Fibroblast of lung (primary cell): Measurements from ENCODE around the gene PRSS21. TPM values are rescaled to one million over a fixed set of nuclear protein-coding genes. Genes with fewer than 3 reads are reported as not detected.

Experiments used
- DNase-seq, 2 donors: peaks; one replicate each; pipeline versions ENCODE4 v3.0.0 to v3.0.0-alpha.2; 2010; ENCODE audit warnings: low read depth in 2 of 2
- H2AFZ ChIP-seq: 2 replicates; pipeline ENCODE4 v1.5.1; 2012; ENCODE audit warnings: low read length, control low read depth, inconsistent platforms
- H3K27ac ChIP-seq: 2 replicates; pipeline ENCODE4 v1.5.1; 2011; ENCODE audit warnings: low read length, control low read depth; ENCODE audit not compliant: insufficient read depth
- H3K27me3 ChIP-seq: 2 replicates; pipeline ENCODE4 v1.5.1; 2011; ENCODE audit warnings: mild to moderate bottlenecking, low read length; ENCODE audit not compliant: control insufficient read depth, insufficient read depth
- H3K36me3 ChIP-seq: 2 replicates; pipeline ENCODE4 v1.5.1; 2011; ENCODE audit warnings: low read length; ENCODE audit not compliant: control insufficient read depth, insufficient read depth
- H3K4me1 ChIP-seq: 2 replicates; pipeline ENCODE4 v1.5.1; 2011; ENCODE audit warnings: low read length; ENCODE audit not compliant: control insufficient read depth, insufficient read depth; ENCODE audit errors: extremely low read depth
- H3K4me2 ChIP-seq: 2 replicates; pipeline ENCODE4 v1.5.1; 2011; ENCODE audit warnings: low read length, control low read depth; ENCODE audit not compliant: insufficient read depth; ENCODE audit errors: extremely low read depth
- H3K4me3 ChIP-seq, 4 experiments: fragments of 200-600 bp in 1 of 4; sonication (generic) in 1 of 4; replicated peaks in 1 of 4; 2 replicates each; pipeline ENCODE4 v1.5.1; 2011 to 2016; ENCODE audit warnings: low read length in 4 of 4, low read depth in 3 of 4, mild to moderate bottlenecking in 3 of 4, control low read depth in 2 of 4, inconsistent platforms in 1 of 4, mixed read lengths in 1 of 4; ENCODE audit not compliant: insufficient read depth in 1 of 4; ENCODE audit errors: control extremely low read depth in 1 of 4
- H3K79me2 ChIP-seq: 2 replicates; pipeline ENCODE4 v1.5.1; 2012; ENCODE audit warnings: mild to moderate bottlenecking, low read length, inconsistent platforms; ENCODE audit not compliant: control insufficient read depth, insufficient read depth
- H3K9ac ChIP-seq: 2 replicates; pipeline ENCODE4 v1.5.1; 2011; ENCODE audit warnings: mild to moderate bottlenecking, low read length, control low read depth; ENCODE audit not compliant: insufficient read depth
- H3K9me3 ChIP-seq: 2 replicates; pipeline ENCODE4 v1.5.1; 2012; ENCODE audit warnings: low read depth, low read length; ENCODE audit not compliant: control insufficient read depth, insufficient read depth
- H4K20me1 ChIP-seq: 2 replicates; pipeline ENCODE4 v1.5.1; 2011; ENCODE audit warnings: low read length; ENCODE audit not compliant: control insufficient read depth, insufficient read depth; ENCODE audit errors: extremely low read depth
- CTCF ChIP-seq, 2 donors: IDR thresholded peaks in 1 of 2; conservative IDR thresholded peaks in 1 of 2; 1 replicate in 1 of 2; 2 replicates in 1 of 2; pipeline ENCODE4 v1.5.1; 2011 to 2012; ENCODE audit warnings: low read length in 2 of 2, control low read depth in 1 of 2, inconsistent platforms in 1 of 2, low read depth in 1 of 2, mild to moderate bottlenecking in 1 of 2
- EZH2 ChIP-seq: IDR thresholded peaks from 2 replicates; pipeline ENCODE4 v1.5.1; 2012; ENCODE audit warnings: low read length, control low read depth, mild to moderate bottlenecking; ENCODE audit errors: missing control alignments
- polyA plus RNA-seq, 2 donors: library from polyadenylated mRNA; depleted of rRNA in 1 of 2; stranded (reverse) in 1 of 2; unstranded in 1 of 2; fragments of >200 nt; gene quantifications; 2 replicates each; pipeline ENCODE4 v1.2.1, GENCODE V29; 2011 to 2012; ENCODE audit warnings: missing spikeins in 1 of 2
- total RNA-seq: library from RNA; depleted of rRNA; stranded (reverse); fragments of >200 nt; gene quantifications from 2 replicates; pipeline ENCODE4 v1.2.1, GENCODE V29; 2014

Gene PRSS21
- total and polyA plus RNA-seq, 2 donors (not counting 1 experiment from before 2014, with no cell fraction given) = 0.17 to 0.22 TPM

GRCh38 chr16:2782583-2783351 is 34.3 kb upstream of the PRSS21 start:
- TF ChIP-seq CTCF (conservative IDR thresholded peaks at IDR 0.05 in 1 of 2, IDR thresholded peaks at IDR 0.05 in 1 of 2; ENCODE audit: low read depth in 1 of 2, low read length in 2 of 2) (no peak), EZH2 (no peak)
- no peak overlapping the region for H3K4me2 ChIP-seq
- no peak for DNase-seq
- peaks cover 8% of the 10 kb centered on the region for H3K79me2 ChIP-seq
- H3K4me1 ChIP-seq = peaks cover 7% of the 10 kb centered on the region
- H3K27me3 ChIP-seq = peaks cover 23% of the 10 kb centered on the region
- H3K4me3 ChIP-seq = no peak overlapping the region
- H2AFZ ChIP-seq = no peak overlapping the region
- H3K9ac ChIP-seq = no peak overlapping the region
- no peaks in the 10 kb centered on the region for H4K20me1 ChIP-seq
- H3K36me3 ChIP-seq = no peaks in the 10 kb centered on the region
- no peaks in the 10 kb centered on the region for H3K9me3 ChIP-seq
- H3K27ac ChIP-seq = no peak overlapping the region

GRCh38 chr16:2783581-2784357 is 33.3 kb upstream of the PRSS21 start:
- no peaks in the 10 kb centered on the region for H3K36me3 ChIP-seq
- H3K4me1 ChIP-seq = no peaks in the 10 kb centered on the region
- H3K27me3 ChIP-seq = peaks cover 26% of the 10 kb centered on the region
- H3K9ac ChIP-seq = no peak overlapping the region
- H3K9me3 ChIP-seq = no peaks in the 10 kb centered on the region
- no peak overlapping the region for H3K27ac ChIP-seq
- H3K4me3 ChIP-seq = no peak overlapping the region
- H2AFZ ChIP-seq = no peak overlapping the region
- TF ChIP-seq EZH2 = no peak
- TF ChIP-seq CTCF (conservative IDR thresholded peaks at IDR 0.05 in 1 of 2, IDR thresholded peaks at IDR 0.05 in 1 of 2; ENCODE audit: low read depth in 1 of 2, low read length in 2 of 2) = no peak
- no peak overlapping the region for H3K4me2 ChIP-seq
- H4K20me1 ChIP-seq = no peaks in the 10 kb centered on the region
- H3K79me2 ChIP-seq = no peaks in the 10 kb centered on the region
- no peak for DNase-seq

- no peak for TF ChIP-seq CTCF (conservative IDR thresholded peaks at IDR 0.05 in 1 of 2, IDR thresholded peaks at IDR 0.05 in 1 of 2; ENCODE audit: low read depth in 1 of 2, low read length in 2 of 2)
- TF ChIP-seq EZH2 = no peak
- Histone ChIP-seq H3K4me3 (no peak overlapping the region), H3K9me3 (no peaks in the 10 kb centered on the region), H3K9ac (no peak overlapping the region), H3K36me3 (no peaks in the 10 kb centered on the region), H3K79me2 (no peaks in the 10 kb centered on the region), H4K20me1 (no peaks in the 10 kb centered on the region), H3K27me3 (peaks cover 28% of the 10 kb centered on the region), H3K4me2 (no peak overlapping the region), H3K27ac (no peak overlapping the region), H3K4me1 (no peaks in the 10 kb centered on the region), H2AFZ (no peak overlapping the region)
- no peak for DNase-seq
These were observed 32.5 kb upstream of the PRSS21 start for GRCh38 chr16:2784358-2785100.
